ENCODE measurements around the gene KCNAB2.
A peak's percentile ranks its signal among the peaks of the same experiment; 100 is the strongest.

Gene KCNAB2

GRCh38 chr1:6145864-6146410 lies 100.2 kb downstream of the KCNAB2 start:
- TF ChIP-seq, protein P1, sequence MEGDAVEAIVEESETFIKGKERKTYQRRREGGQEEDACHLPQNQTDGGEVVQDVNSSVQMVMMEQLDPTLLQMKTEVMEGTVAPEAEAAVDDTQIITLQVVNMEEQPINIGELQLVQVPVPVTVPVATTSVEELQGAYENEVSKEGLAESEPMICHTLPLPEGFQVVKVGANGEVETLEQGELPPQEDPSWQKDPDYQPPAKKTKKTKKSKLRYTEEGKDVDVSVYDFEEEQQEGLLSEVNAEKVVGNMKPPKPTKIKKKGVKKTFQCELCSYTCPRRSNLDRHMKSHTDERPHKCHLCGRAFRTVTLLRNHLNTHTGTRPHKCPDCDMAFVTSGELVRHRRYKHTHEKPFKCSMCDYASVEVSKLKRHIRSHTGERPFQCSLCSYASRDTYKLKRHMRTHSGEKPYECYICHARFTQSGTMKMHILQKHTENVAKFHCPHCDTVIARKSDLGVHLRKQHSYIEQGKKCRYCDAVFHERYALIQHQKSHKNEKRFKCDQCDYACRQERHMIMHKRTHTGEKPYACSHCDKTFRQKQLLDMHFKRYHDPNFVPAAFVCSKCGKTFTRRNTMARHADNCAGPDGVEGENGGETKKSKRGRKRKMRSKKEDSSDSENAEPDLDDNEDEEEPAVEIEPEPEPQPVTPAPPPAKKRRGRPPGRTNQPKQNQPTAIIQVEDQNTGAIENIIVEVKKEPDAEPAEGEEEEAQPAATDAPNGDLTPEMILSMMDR (IDR thresholded peaks at IDR 0.05; ENCODE audit: unreplicated experiment in 3 of 3) = no peak
- H3K9me3 Mint-ChIP-seq = no peaks in the 10 kb centered on the region
- H3K4me1 Mint-ChIP-seq = peaks cover 15% of the 10 kb centered on the region
- peaks cover 28% of the 10 kb centered on the region for H3K27me3 Mint-ChIP-seq (ENCODE audit: low read depth)
- no peak overlapping the region for H3K4me3 Mint-ChIP-seq
- H3K36me3 Mint-ChIP-seq (ENCODE audit: low read depth) = no peaks in the 10 kb centered on the region
- no peak overlapping the region for H3K27ac Mint-ChIP-seq

- Mint-ChIP-seq H3K9me3 (peaks cover 3% of the 10 kb centered on the region), H3K4me1 (peaks cover 15% of the 10 kb centered on the region), H3K36me3 (ENCODE audit: low read depth) (no peaks in the 10 kb centered on the region), H3K27ac (no peak overlapping the region), H3K27me3 (ENCODE audit: low read depth) (peaks cover 42% of the 10 kb centered on the region), H3K4me3 (peak overlapping the region; percentile 69 to 75 (median 70))
- TF ChIP-seq, protein P1 (IDR thresholded peaks at IDR 0.05; ENCODE audit: unreplicated experiment in 3 of 3) = no peak
Observed at GRCh38 chr1:6148497-6149241, 103.0 kb downstream of the KCNAB2 start.

DNA sequence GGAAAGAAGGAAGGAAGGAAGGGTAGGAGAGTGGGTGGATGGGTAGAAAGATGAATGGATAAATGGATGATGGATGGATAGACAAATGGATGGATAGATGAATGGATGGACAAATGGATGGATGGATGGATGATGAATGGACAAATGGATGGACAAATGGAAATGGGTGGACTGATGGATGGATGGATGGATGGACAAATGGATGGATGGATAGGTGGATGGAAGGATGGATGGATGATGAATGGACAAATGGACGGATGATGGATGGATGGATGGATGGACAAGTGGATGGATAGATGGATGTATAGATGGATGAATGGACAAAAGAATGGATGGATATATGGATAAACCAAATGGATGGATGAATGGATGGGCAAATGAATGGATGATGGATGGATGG lies 103.9 kb downstream of the KCNAB2 start:
- H3K4me1 Mint-ChIP-seq = peaks cover 13% of the 10 kb centered on the region
- no peak overlapping the region for H3K27ac Mint-ChIP-seq
- peaks cover 3% of the 10 kb centered on the region for H3K9me3 Mint-ChIP-seq
- no peak overlapping the region for H3K4me3 Mint-ChIP-seq
- peaks cover 45% of the 10 kb centered on the region for H3K27me3 Mint-ChIP-seq (ENCODE audit: low read depth)
- TF ChIP-seq, protein P1 (IDR thresholded peaks at IDR 0.05; ENCODE audit: unreplicated experiment in 3 of 3) = no peak
- no peaks in the 10 kb centered on the region for H3K36me3 Mint-ChIP-seq (ENCODE audit: low read depth)

DNA sequence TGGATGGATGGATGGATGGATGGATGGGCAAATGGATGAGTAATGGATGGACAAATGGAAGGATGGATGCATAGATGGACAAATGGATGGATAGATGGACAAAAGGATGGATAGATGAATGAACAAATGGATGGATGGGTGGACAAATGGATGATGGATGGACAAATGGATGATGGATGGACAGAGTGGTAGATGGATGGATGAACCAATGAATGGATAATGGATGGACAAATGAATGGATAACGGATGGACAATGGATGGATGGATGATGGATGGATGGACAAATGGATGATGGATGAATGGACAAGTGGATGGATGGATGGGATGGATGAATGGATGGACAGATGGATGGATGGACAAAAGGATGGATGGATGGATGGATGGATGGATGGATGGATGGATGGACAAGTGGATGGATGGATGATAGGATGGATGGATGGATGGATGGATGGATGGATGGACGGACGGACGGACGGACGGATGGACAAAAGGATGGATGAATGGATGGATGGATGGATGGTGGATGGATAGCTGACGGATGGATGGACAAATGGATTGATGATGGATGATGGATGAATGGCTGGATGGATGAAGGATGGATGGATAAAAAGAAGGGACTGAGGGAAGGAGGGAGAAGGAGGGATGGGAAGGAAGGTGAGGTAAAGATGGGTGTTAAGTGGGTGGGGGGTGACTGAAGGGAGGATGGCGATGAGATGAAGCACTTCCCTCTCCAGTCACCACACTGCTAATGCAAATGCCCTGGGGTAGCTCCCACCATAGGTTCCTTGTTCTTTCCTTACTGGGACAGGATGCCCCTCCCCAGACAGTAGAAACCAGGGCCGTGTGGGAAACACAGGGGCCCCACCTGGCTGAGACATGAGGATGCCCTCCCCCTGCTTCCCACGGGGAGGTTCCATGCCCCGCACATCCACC lies 104.6 kb downstream of the KCNAB2 start:
- H3K36me3 Mint-ChIP-seq (ENCODE audit: low read depth) = no peaks in the 10 kb centered on the region
- H3K27me3 Mint-ChIP-seq (ENCODE audit: low read depth) = peaks cover 42% of the 10 kb centered on the region
- TF ChIP-seq, protein P1 (IDR thresholded peaks at IDR 0.05; ENCODE audit: unreplicated experiment in 3 of 3) = no peak
- no peak overlapping the region for H3K27ac Mint-ChIP-seq
- H3K4me1 Mint-ChIP-seq = peaks cover 9% of the 10 kb centered on the region
- H3K9me3 Mint-ChIP-seq = peaks cover 3% of the 10 kb centered on the region
- no peak overlapping the region for H3K4me3 Mint-ChIP-seq

Measured in nephron (organoid).